Liver (tissue), 3 donors: Measurements from ENCODE around the gene RCAN2.

Experiments
- FOXA1 ChIP-seq: IDR thresholded peaks from 2 replicates; pipeline ENCODE4 v1.6.1; 2016; ENCODE audit warnings: antibody characterized with exemption
- HNF4G ChIP-seq: IDR thresholded peaks from 2 replicates; pipeline ENCODE4 v1.6.1; 2016; ENCODE audit warnings: antibody characterized with exemption
- RAD21 ChIP-seq, 2 donors: IDR thresholded peaks; 2 replicates each; pipeline ENCODE4 v1.6.1; 2016; ENCODE audit warnings: antibody characterized with exemption in 2 of 2, mild to moderate bottlenecking in 2 of 2
- TAF1 ChIP-seq: conservative IDR thresholded peaks from 2 replicates; pipeline ENCODE4 v1.6.1; 2016; ENCODE audit warnings: antibody characterized with exemption, mild to moderate bottlenecking
- TF ChIP-seq, protein P1 (sequence below): fragments of 150-350 bp; IDR thresholded peaks from 2 replicates; pipeline ENCODE4 v1.5.1; 2017; ENCODE audit warnings: improper control_type of control experiment, low read depth, low read length; ENCODE audit not compliant: missing input control
- TF ChIP-seq, protein P2 (sequence below): IDR thresholded peaks from 2 replicates; pipeline ENCODE4 v1.6.1; 2016; ENCODE audit warnings: antibody characterized with exemption
- TF ChIP-seq, protein P3 (sequence below): IDR thresholded peaks from 2 replicates; pipeline ENCODE4 v1.6.1; 2016; ENCODE audit warnings: antibody characterized with exemption
- donor health status: healthy.
- donor health status: healthy.

DNA sequence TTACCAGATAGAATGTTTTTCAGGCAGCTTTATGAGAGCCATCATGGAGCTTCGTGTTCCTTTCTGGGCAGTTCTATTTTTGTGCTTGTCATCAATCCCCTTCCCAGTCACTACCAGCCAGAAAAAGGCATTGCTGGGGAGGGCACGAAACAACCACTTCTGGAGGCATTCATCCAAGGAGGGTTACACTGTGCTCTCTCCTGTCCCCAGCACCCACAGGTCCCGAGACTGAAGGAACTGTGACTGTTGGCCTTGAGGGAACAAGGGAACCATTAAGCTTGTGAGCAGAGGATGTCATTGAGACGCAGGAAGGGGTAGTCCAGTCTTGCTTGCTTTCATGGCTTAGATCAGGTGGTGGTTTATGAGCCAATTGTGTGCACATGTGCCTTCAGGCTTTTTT lies 300.4 kb downstream of the RCAN2 start:
- TF ChIP-seq RAD21 (IDR thresholded peaks at IDR 0.05) (no peak), FOXA1 (no peak), TAF1 (no peak), HNF4G (no peak)
- TF ChIP-seq, protein P1, sequence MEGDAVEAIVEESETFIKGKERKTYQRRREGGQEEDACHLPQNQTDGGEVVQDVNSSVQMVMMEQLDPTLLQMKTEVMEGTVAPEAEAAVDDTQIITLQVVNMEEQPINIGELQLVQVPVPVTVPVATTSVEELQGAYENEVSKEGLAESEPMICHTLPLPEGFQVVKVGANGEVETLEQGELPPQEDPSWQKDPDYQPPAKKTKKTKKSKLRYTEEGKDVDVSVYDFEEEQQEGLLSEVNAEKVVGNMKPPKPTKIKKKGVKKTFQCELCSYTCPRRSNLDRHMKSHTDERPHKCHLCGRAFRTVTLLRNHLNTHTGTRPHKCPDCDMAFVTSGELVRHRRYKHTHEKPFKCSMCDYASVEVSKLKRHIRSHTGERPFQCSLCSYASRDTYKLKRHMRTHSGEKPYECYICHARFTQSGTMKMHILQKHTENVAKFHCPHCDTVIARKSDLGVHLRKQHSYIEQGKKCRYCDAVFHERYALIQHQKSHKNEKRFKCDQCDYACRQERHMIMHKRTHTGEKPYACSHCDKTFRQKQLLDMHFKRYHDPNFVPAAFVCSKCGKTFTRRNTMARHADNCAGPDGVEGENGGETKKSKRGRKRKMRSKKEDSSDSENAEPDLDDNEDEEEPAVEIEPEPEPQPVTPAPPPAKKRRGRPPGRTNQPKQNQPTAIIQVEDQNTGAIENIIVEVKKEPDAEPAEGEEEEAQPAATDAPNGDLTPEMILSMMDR = no peak
- TF ChIP-seq, protein P2, sequence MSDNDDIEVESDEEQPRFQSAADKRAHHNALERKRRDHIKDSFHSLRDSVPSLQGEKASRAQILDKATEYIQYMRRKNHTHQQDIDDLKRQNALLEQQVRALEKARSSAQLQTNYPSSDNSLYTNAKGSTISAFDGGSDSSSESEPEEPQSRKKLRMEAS = no peak
- TF ChIP-seq, protein P3, sequence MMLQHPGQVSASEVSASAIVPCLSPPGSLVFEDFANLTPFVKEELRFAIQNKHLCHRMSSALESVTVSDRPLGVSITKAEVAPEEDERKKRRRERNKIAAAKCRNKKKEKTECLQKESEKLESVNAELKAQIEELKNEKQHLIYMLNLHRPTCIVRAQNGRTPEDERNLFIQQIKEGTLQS = no peak
